H1 (cell line): ENCODE data around the gene SP8. TPM values are rescaled to one million over a fixed set of nuclear protein-coding genes. Genes with fewer than 3 reads are reported as not detected.

Source experiments
- CTCF ChIA-PET: fragments of 300-600 bp; sonication (Branson Sonifier 250); formaldehyde crosslinking; loops from one replicate; lab custom pipeline; 2021; ENCODE audit not compliant: partially characterized antibody; lab: Charles Lee
- POLR2A ChIA-PET: fragments of 300-600 bp; sonication (Branson Sonifier 250); formaldehyde crosslinking; loops from one replicate; lab custom pipeline; 2021; ENCODE audit warnings: inconsistent platforms; ENCODE audit not compliant: partially characterized antibody; lab: Charles Lee
- DNase-seq, 2 experiments: peaks; one replicate each; pipeline versions ENCODE4 v3.0.0 to v3.0.0-alpha.2; 2010 to 2022; ENCODE audit warnings: low spot score in 2 of 2, low read depth in 1 of 2, mixed read lengths in 1 of 2
- FAIRE-seq: peaks from 2 replicates; lab custom pipeline; 2011; peaks lifted over from hg19 to GRCh38; lab: Jason Lieb, UNC
- H2AFZ ChIP-seq: 2 replicates; pipeline ENCODE4 v1.8.1; 2012; ENCODE audit warnings: low read length, inconsistent platforms
- H2AK5ac ChIP-seq: 2 replicates; pipeline ENCODE4 v1.6.1; 2013; ENCODE audit warnings: low read depth, low read length
- H2BK120ac ChIP-seq: replicated peaks from 2 replicates; pipeline ENCODE3; 2013; ENCODE audit warnings: low read depth, low read length, inconsistent platforms
- H2BK12ac ChIP-seq: 2 replicates; pipeline ENCODE4 v1.6.1; 2013; ENCODE audit warnings: low read depth, low read length
- H2BK15ac ChIP-seq: 2 replicates; pipeline ENCODE4 v1.6.1; 2013; ENCODE audit warnings: low read length
- H2BK20ac ChIP-seq: 2 replicates; pipeline ENCODE4 v1.6.1; 2013; ENCODE audit warnings: low read length
- H2BK5ac ChIP-seq: 2 replicates; pipeline ENCODE4 v1.6.1; 2013; ENCODE audit warnings: low read depth, low read length
- H3K14ac ChIP-seq: 2 replicates; pipeline ENCODE4 v1.6.1; 2013; ENCODE audit warnings: inconsistent platforms; ENCODE audit not compliant: insufficient read length
- H3K18ac ChIP-seq: 2 replicates; pipeline ENCODE4 v1.6.1; 2013; ENCODE audit warnings: low read length; ENCODE audit errors: extremely low read depth
- H3K23ac ChIP-seq: 2 replicates; pipeline ENCODE4 v1.6.1; 2013; ENCODE audit warnings: inconsistent platforms; ENCODE audit not compliant: insufficient read length
- H3K23me2 ChIP-seq: 2 replicates; pipeline ENCODE4 v1.6.1; 2013; ENCODE audit warnings: low read depth, low read length
- H3K27ac ChIP-seq: 2 replicates; pipeline ENCODE4 v1.6.1; 2011; ENCODE audit warnings: low read depth, low read length, inconsistent platforms
- H3K27me3 ChIP-seq, 4 experiments: replicated peaks in 1 of 4; 1 replicate in 1 of 4; 2 replicates in 3 of 4; pipeline versions ENCODE4 v1.6.1 to v1.8.1; 2011 to 2013; ENCODE audit warnings: low read length in 3 of 4, mild to moderate bottlenecking in 3 of 4, inconsistent platforms in 2 of 4, mixed read lengths in 2 of 4, moderate library complexity in 1 of 4; ENCODE audit not compliant: control insufficient read depth in 3 of 4, insufficient read depth in 3 of 4; ENCODE audit errors: extremely low read depth in 1 of 4
- H3K36me3 ChIP-seq, 4 experiments: 2 replicates each; pipeline versions ENCODE4 v1.6.1 to v1.8.1; 2011 to 2013; ENCODE audit warnings: mild to moderate bottlenecking in 4 of 4, low read length in 3 of 4, moderate library complexity in 2 of 4, control low read depth in 1 of 4, inconsistent platforms in 1 of 4; ENCODE audit not compliant: insufficient read depth in 4 of 4, control insufficient read depth in 2 of 4
- H3K4ac ChIP-seq: replicated peaks from 2 replicates; pipeline ENCODE3; 2013; ENCODE audit warnings: low read length, low read depth, mixed read lengths, inconsistent platforms; ENCODE audit not compliant: insufficient read length
- H3K4me1 ChIP-seq, 4 experiments: replicated peaks in 1 of 4; 1 replicate in 1 of 4; 2 replicates in 3 of 4; pipeline versions ENCODE4 v1.6.1 to v1.8.1; 2011 to 2013; ENCODE audit warnings: low read length in 3 of 4, inconsistent platforms in 2 of 4, mixed read lengths in 1 of 4; ENCODE audit not compliant: insufficient read depth in 4 of 4, control insufficient read depth in 3 of 4
- H3K4me2 ChIP-seq, 2 experiments: 2 replicates each; pipeline versions ENCODE4 v1.6.1 to v1.8.1; 2011 to 2013; ENCODE audit warnings: low read depth in 2 of 2, low read length in 2 of 2, control low read depth in 1 of 2, inconsistent platforms in 1 of 2, mild to moderate bottlenecking in 1 of 2; ENCODE audit not compliant: insufficient read depth in 1 of 2
- H3K4me3 ChIP-seq, 4 experiments: fragments of 200-600, 300-600 bp in 1 of 4; sonication (generic), shearing (Covaris generic), sonication (Bioruptor Twin) in 1 of 4; 2 replicates each; pipeline versions ENCODE4 v1.5.1 to v1.8.1; 2011 to 2016; ENCODE audit warnings: low read length in 4 of 4, low read depth in 3 of 4, control low read depth in 2 of 4, inconsistent platforms in 2 of 4, mild to moderate bottlenecking in 2 of 4, mixed read lengths in 1 of 4, moderate library complexity in 1 of 4; ENCODE audit not compliant: insufficient read depth in 2 of 4; ENCODE audit errors: extremely low read depth in 1 of 4
- H3K56ac ChIP-seq: replicated peaks from 2 replicates; pipeline ENCODE3; 2013; ENCODE audit warnings: low read depth, mild to moderate bottlenecking, mixed read lengths, low read length, inconsistent platforms; ENCODE audit not compliant: insufficient read length
- H3K79me1 ChIP-seq: 2 replicates; pipeline ENCODE4 v1.6.1; 2013; ENCODE audit warnings: low read depth, low read length, control low read depth
- H3K79me2 ChIP-seq, 2 experiments: 2 replicates each; pipeline versions ENCODE4 v1.6.1 to v1.8.1; 2012 to 2013; ENCODE audit warnings: low read length in 2 of 2, mild to moderate bottlenecking in 2 of 2, inconsistent platforms in 1 of 2; ENCODE audit not compliant: insufficient read depth in 2 of 2, control insufficient read depth in 1 of 2
- H3K9ac ChIP-seq, 4 experiments: replicated peaks in 1 of 4; 1 replicate in 1 of 4; 2 replicates in 3 of 4; pipeline versions ENCODE4 v1.6.1 to v1.8.1; 2011 to 2013; ENCODE audit warnings: low read depth in 3 of 4, low read length in 3 of 4, control low read depth in 2 of 4, mild to moderate bottlenecking in 2 of 4, moderate library complexity in 2 of 4, inconsistent platforms in 1 of 4; ENCODE audit errors: extremely low read depth in 1 of 4
- H3K9me3 ChIP-seq, 2 experiments: 2 replicates each; pipeline versions ENCODE4 v1.6.1 to v1.8.1; 2012 to 2013; ENCODE audit warnings: mild to moderate bottlenecking in 2 of 2, moderate library complexity in 2 of 2, control low read depth in 1 of 2, inconsistent platforms in 1 of 2, low read depth in 1 of 2, low read length in 1 of 2, mixed read lengths in 1 of 2; ENCODE audit not compliant: insufficient read depth in 2 of 2
- H4K20me1 ChIP-seq, 2 experiments: replicated peaks in 1 of 2; 2 replicates each; pipeline versions ENCODE3 to v1.8.1; 2011 to 2013; ENCODE audit warnings: inconsistent platforms in 2 of 2, low read length in 2 of 2, mild to moderate bottlenecking in 1 of 2; ENCODE audit not compliant: insufficient read depth in 2 of 2, control insufficient read depth in 1 of 2
- H4K5ac ChIP-seq: 2 replicates; pipeline ENCODE4 v1.6.1; 2013; ENCODE audit warnings: low read length, low read depth, mixed read lengths, inconsistent platforms; ENCODE audit not compliant: insufficient read length
- H4K8ac ChIP-seq: 2 replicates; pipeline ENCODE4 v1.8.0; 2013; ENCODE audit warnings: mild to moderate bottlenecking, moderate library complexity, low read length, inconsistent platforms; ENCODE audit not compliant: insufficient read depth; ENCODE audit errors: extremely low read depth
- H4K91ac ChIP-seq: replicated peaks from 2 replicates; pipeline ENCODE3; 2013; ENCODE audit warnings: low read length, mixed read lengths, inconsistent platforms; ENCODE audit not compliant: insufficient read length
- ATF2 ChIP-seq: IDR thresholded peaks from 2 replicates; pipeline ENCODE4 v1.6.1; 2012; ENCODE audit warnings: low read length, inconsistent platforms
- ATF3 ChIP-seq: IDR thresholded peaks from 2 replicates; pipeline ENCODE4 v1.6.1; 2011; ENCODE audit warnings: low read depth, mild to moderate bottlenecking, low read length; ENCODE audit not compliant: insufficient read depth
- HDAC2 ChIP-seq, 2 experiments: fragments of 300-600 bp in 1 of 2; sonication (generic) in 1 of 2; IDR thresholded peaks; 2 replicates each; pipeline ENCODE4 v1.6.1; 2011 to 2012; ENCODE audit warnings: low read depth in 2 of 2, low read length in 2 of 2, mild to moderate bottlenecking in 2 of 2, moderate library complexity in 2 of 2, borderline replicate concordance in 1 of 2, inconsistent platforms in 1 of 2
- HDAC6 ChIP-seq: IDR thresholded peaks from one replicate; pipeline ENCODE4 v1.7.1; 2012; ENCODE audit warnings: low read depth, mild to moderate bottlenecking, inconsistent platforms, low read length, moderate library complexity
- KDM1A ChIP-seq: fragments of 200-600, 300-600 bp; sonication (generic); IDR thresholded peaks from 2 replicates; pipeline ENCODE4 v1.7.1; 2016; ENCODE audit warnings: mild to moderate bottlenecking, low read length, borderline replicate concordance
- KDM4A ChIP-seq: IDR thresholded peaks from one replicate; pipeline ENCODE4 v1.7.1; 2012; ENCODE audit warnings: low read depth, mild to moderate bottlenecking, moderate library complexity, low read length, inconsistent platforms; ENCODE audit not compliant: severe bottlenecking
- MAX ChIP-seq: IDR thresholded peaks from 2 replicates; pipeline ENCODE4 v1.6.1; 2012; ENCODE audit warnings: inconsistent platforms
- POLR2A ChIP-seq, 2 experiments: IDR thresholded peaks; 1 replicate in 1 of 2; 2 replicates in 1 of 2; pipeline ENCODE4 v1.6.1; 2011; ENCODE audit warnings: low read depth in 2 of 2, low read length in 2 of 2, mild to moderate bottlenecking in 2 of 2; ENCODE audit errors: control extremely low read depth in 1 of 2
- SIN3A ChIP-seq, 2 experiments: IDR thresholded peaks in 1 of 2; conservative IDR thresholded peaks in 1 of 2; 2 replicates each; pipeline ENCODE4 v1.6.1; 2011 to 2012; ENCODE audit warnings: low read length in 2 of 2, improper control_type of control experiment in 1 of 2, low read depth in 1 of 2, mild to moderate bottlenecking in 1 of 2
- SIX5 ChIP-seq: IDR thresholded peaks from 2 replicates; pipeline ENCODE4 v1.6.1; 2011; ENCODE audit warnings: mild to moderate bottlenecking, low read depth, low read length
- TCF12 ChIP-seq: IDR thresholded peaks from 2 replicates; pipeline ENCODE4 v1.6.1; 2011; ENCODE audit warnings: low read depth, mild to moderate bottlenecking, low read length
- WGBS, 2 experiments: shearing (Covaris generic) in 1 of 2; methylation state at CpG; one replicate each; pipeline versions ENCODE4 v1.1.6 to v1.1.7; 2013 to 2015; ENCODE audit warnings: low lambda C conversion rate in 2 of 2, mixed read lengths in 2 of 2, inconsistent platforms in 1 of 2, low coverage in 1 of 2, missing lambda C conversion rate in 1 of 2; ENCODE audit not compliant: insufficient replicate concordance in 2 of 2, insufficient coverage in 1 of 2, insufficient read length in 1 of 2; ENCODE audit errors: extremely low coverage in 1 of 2, missing lambda C conversion rate in 1 of 2; 5-methylcytosine and 5-hydroxymethylcytosine counted together
- polyA plus RNA-seq, 7 experiments: library from polyadenylated mRNA; depleted of rRNA in 3 of 7; stranded (reverse) in 5 of 7; unstranded in 2 of 7; fragments of >200 nt in 5 of 7; fragments of 200-250 nt in 2 of 7; gene quantifications; 1 replicate in 5 of 7; 2 replicates in 1 of 7; 4 replicates in 1 of 7; pipeline versions ENCODE4 v1.2.1 to v1.2.3, GENCODE V29; 2011 to 2013; ENCODE audit warnings: missing spikeins in 2 of 7, mixed read lengths in 2 of 7
- total RNA-seq: library from RNA; stranded (reverse); fragmentation: NEBNext Ultra II Directional; extraction: Animal tissue kit (Norgen Biotek cat#: 25700); gene quantifications from 2 replicates; pipeline ENCODE4 v1.2.1, GENCODE V29; 2021

The SP8 gene
- total and polyA plus RNA-seq, 2 of the 8 experiments (the other 6 are each of a cell fraction or from before 2014, with no cell fraction given), result 11.3 to 12.0 TPM

- no peaks in the 10 kb centered on the region for H3K36me3 ChIP-seq
- TF ChIP-seq HDAC2 (IDR thresholded peaks at IDR 0.05; ENCODE audit: borderline replicate concordance in 1 of 2, low read depth in 2 of 2, low read length in 2 of 2), result no peak
- no peak for TF ChIP-seq HDAC6
- TF ChIP-seq ATF2, result no peak
- TF ChIP-seq KDM4A, result no peak
- TF ChIP-seq POLR2A (IDR thresholded peaks at IDR 0.05; ENCODE audit: control extremely low read depth in 1 of 2, low read depth in 2 of 2, low read length in 2 of 2), result no peak
- TF ChIP-seq ATF3, result no peak
- no peak for TF ChIP-seq SIX5
- no peak for TF ChIP-seq TCF12
- no peak for TF ChIP-seq SIN3A (conservative IDR thresholded peaks at IDR 0.05 in 1 of 2, IDR thresholded peaks at IDR 0.05 in 1 of 2; ENCODE audit: low read depth in 1 of 2, low read length in 2 of 2)
- TF ChIP-seq KDM1A, result no peak
- no peak for TF ChIP-seq MAX
These were observed 37.8 kb downstream of the SP8 start for GRCh38 chr7:20748853-20749252.

More at GRCh38 chr7:20748853-20749252, 37.8 kb downstream of the SP8 start:
- Histone ChIP-seq H2BK5ac (no peak overlapping the region), H3K4me2 (no peak overlapping the region), H3K27me3 (no peaks in the 10 kb centered on the region), H4K5ac (no peak overlapping the region), H3K4me1 (peaks cover 2 to 4% (median 3%) of the 10 kb centered on the region in 4 experiments; a peak in 4 of 7 replicates), H3K18ac (no peak overlapping the region), H4K20me1 (no peaks in the 10 kb centered on the region), H3K79me1 (no peaks in the 10 kb centered on the region), H3K23me2 (no peaks in the 10 kb centered on the region), H4K8ac (no peak overlapping the region), H3K9ac (no peak overlapping the region), H2AFZ (no peak overlapping the region), H3K23ac (no peak overlapping the region), H3K4ac (no peak overlapping the region), H2AK5ac (no peak overlapping the region), H3K79me2 (no peaks in the 10 kb centered on the region), H3K4me3 (no peak overlapping the region), H3K56ac (no peak overlapping the region), H2BK20ac (no peak overlapping the region), H2BK15ac (no peak overlapping the region), H2BK12ac (no peak overlapping the region), H2BK120ac (no peak overlapping the region), H4K91ac (no peak overlapping the region), H3K9me3 (no peaks in the 10 kb centered on the region), H3K27ac (no peak overlapping the region), H3K14ac (no peak overlapping the region)
- FAIRE-seq (no peak), DNase-seq (no peak)
- POLR2A ChIA-PET, result no interaction called here
- 93% methylated on average over 1 of the region's 1 CpG; no CpG with 5 or more reads in 1 of the 2 experiments for WGBS, 2 experiments
- CTCF ChIA-PET, result no interaction called here
